NCI-H1930 (cell line): ENCODE measurements around the gene SAPCD1.
A peak's percentile ranks its signal among the peaks of the same experiment; 100 is the strongest.

Experiments
- DNase-seq, 2 experiments: peaks; one replicate each; lab custom pipeline; 2025; lab: John Stamatoyannopoulos, UW

SAPCD1 gene

DNA sequence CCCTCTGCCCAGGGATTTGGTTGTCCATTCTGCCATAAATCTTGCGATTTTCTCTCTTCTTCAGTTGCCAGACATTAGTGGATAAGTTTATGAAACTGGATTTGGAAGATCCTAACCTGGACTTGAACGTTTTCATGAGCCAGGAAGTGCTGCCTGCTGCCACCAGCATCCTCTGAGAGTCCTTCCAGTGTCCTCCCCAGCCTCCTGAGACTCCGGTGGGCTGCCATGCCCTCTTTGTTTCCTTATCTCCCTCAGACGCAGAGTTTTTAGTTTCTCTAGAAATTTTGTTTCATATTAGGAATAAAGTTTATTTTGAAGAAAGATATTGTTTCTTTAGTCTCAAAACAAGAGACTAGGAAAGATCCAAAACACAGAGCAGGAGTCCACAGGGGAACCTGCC lies at the start of gene SAPCD1:
Gene SAPCD1, plus strand, starts transcription at position 301 of the 400 bp plus-strand sequence. CDS start 399 bp downstream, outside the sequence.
- DNase-seq: no peak

- no peak for DNase-seq
Observed at GRCh38 chr6:31713465-31713864, 49.0 kb upstream of the SAPCD1 start.

- no peak for DNase-seq
Observed at GRCh38 chr6:31713991-31714684, 48.3 kb upstream of the SAPCD1 start.

DNA sequence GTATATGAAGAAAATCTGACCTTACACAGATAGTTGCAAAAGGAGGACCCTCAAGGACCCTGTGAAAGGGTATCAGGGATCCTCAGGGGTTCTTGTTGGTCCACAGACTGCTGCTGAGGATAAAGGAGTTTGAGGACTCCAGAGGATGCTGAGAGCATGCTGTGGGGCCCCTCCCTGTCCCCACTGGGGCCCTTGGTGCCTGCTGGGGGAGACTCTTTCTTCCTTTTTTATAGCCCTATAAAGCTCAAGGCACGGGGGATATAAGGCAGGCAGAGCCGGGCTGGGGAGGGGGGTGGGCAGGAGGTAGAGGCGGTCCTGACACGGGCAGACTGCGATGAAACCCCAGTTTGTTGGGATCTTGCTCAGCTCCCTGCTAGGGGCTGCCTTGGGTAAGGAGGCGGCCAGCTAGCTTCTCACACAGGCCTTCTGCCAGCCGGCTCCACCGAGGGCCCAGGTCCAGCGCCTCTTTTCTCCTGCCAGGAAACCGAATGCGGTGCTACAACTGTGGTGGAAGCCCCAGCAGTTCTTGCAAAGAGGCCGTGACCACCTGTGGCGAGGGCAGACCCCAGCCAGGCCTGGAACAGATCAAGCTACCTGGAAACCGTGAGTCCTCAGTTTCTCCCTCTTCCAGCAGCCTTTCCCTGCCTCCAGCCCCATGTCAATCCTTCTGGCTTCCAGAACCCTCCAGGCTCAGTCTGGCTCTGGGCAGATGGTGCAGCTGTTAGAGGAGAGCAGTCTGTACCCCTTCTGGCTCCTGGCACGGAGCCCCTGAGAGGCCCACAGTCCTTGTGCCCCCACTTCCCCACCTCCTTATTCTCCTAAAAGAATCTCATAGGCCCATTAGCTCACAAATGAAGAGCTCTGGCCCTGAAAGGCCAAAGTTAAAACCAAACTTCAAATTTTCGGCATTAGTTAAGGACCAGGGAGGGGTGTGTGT lies 47.2 kb upstream of the SAPCD1 start, which contains the start of gene LY6G6D:
Gene LY6G6D, plus strand, starts transcription at position 327 of the 937 bp plus-strand sequence. Its CDS starts 8 bp downstream, at position 335.
- no peak for DNase-seq

DNA sequence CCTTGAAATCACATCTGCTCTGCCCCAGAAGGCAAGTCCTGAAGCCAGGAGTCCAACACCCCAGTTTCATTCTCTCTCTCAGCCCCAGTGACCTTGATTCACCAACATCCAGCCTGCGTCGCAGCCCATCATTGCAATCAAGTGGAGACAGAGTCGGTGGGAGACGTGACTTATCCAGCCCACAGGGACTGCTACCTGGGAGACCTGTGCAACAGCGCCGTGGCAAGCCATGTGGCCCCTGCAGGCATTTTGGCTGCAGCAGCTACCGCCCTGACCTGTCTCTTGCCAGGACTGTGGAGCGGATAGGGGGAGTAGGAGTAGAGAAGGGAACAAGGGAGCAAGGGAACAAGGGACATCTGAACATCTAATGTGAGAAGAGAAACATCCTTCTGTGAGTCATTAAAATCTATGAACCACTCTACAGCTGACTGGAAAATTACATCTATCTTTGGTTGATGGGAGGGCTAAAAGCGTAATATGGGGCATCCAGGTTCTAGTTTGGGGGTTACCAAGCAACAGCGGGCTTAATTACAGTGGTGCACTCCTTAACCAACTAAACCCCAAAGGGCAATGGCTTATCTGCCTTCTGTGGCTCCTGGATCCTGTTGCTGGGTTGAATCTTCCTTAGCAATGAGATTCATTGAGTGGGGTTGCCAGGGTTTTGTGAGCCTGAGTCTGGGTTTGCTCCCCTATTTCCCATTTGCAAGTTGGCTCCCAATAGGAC lies 44.8 kb upstream of the SAPCD1 start:
- peak; percentile 70 to 74 for DNase-seq

DNA sequence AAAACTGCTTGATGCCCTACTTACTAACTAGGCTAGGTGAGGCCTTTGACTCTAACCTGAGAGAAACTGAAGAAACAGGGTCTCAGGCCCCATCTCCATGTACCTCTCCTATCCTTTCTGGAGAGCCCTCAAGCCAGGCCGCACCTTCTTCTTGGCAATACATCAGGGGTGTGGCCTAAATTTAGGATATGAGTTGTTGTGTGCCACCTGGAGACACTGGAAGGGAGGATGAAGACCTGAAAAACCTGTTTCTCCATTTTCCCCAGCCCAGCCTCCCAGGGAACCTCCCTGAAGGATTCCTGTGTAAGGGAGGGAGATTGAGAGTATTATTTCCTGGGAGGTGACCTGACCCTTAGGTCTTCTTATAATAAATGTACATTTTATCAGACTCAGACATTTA lies 44.2 kb upstream of the SAPCD1 start:
- no peak for DNase-seq

DNA sequence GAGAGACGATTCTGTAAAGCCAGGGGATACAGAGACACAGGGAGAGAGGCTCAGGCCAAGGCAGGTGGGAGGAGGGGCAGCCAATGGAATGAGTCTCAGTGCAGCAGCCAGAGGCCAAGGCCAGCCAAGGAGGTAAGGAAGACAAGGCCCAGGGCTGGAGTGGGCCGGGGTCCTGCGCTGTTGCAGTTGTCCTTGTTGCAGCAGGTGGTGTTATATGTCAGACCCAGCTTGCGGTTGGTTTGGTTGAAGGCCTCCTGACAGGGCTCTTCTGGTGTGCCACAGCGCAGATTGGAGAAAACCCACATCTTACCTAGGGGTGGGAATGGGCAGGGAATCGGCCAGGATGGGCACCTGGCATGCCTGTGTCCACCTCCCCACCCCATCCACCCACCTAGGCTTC lies 43.5 kb upstream of the SAPCD1 start:
- DNase-seq: no peak

GRCh38 chr6:31720196-31720770 lies 42.2 kb upstream of the SAPCD1 start:
- no peak for DNase-seq

GRCh38 chr6:31721351-31722020 lies 41.0 kb upstream of the SAPCD1 start, which contains the start of gene LY6G6C:
TSS of gene LY6G6C (minus strand) at chr6:31721746. CDS start at chr6:31721679, 67 bp downstream.
- no peak for DNase-seq

DNA sequence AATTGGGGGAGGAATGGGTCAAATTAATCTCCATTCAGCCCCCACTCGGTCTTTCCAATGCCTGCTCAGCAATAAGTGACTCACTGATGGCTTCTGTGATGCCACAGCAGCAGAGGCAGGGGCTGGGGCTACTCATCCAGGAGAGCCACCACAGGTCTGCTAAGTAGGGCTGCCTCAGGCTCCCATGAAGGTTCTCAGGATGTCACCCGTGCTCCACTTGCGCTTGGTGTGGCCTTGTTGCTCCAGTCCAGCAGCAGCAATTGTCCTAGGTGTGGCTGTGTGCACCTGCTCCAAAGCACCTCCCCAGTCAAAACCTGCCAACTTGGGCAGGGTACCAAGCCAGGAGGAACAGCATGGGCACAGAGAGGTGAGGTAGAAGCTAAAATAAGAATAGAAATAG lies 40.3 kb upstream of the SAPCD1 start:
- no peak for DNase-seq

DNA sequence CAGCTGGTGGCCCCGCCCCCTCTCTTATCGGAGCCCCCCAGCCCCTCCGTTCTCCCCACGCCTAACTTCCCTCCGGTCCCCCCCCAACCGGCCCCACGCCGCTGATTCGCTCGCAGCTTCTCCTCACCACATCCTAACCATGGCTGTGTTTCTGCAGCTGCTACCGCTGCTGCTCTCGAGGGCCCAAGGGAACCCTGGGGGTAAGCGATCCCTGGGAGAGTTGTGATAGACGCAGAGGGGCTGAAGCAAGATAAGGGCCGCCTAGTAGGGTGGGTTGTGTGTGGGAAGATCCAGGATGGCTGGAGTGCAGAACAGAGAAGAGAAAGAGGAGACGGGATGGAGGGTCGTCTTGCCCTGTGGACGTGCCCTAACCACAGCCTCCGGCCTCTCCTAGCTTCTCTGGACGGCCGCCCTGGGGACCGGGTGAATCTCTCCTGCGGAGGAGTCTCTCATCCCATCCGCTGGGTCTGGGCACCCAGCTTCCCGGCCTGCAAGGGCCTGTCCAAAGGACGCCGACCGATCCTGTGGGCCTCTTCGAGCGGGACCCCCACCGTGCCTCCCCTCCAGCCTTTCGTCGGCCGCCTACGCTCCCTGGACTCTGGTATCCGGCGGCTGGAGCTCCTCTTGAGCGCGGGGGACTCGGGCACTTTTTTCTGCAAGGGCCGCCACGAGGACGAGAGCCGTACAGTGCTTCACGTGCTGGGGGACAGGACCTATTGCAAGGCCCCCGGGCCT lies 39.0 kb upstream of the SAPCD1 start, which contains the start of gene MPIG6B:
Gene MPIG6B, plus strand, starts transcription at position 129 of the 735 bp plus-strand sequence. Its CDS starts 11 bp downstream, at position 140.
- no peak for DNase-seq

DNA sequence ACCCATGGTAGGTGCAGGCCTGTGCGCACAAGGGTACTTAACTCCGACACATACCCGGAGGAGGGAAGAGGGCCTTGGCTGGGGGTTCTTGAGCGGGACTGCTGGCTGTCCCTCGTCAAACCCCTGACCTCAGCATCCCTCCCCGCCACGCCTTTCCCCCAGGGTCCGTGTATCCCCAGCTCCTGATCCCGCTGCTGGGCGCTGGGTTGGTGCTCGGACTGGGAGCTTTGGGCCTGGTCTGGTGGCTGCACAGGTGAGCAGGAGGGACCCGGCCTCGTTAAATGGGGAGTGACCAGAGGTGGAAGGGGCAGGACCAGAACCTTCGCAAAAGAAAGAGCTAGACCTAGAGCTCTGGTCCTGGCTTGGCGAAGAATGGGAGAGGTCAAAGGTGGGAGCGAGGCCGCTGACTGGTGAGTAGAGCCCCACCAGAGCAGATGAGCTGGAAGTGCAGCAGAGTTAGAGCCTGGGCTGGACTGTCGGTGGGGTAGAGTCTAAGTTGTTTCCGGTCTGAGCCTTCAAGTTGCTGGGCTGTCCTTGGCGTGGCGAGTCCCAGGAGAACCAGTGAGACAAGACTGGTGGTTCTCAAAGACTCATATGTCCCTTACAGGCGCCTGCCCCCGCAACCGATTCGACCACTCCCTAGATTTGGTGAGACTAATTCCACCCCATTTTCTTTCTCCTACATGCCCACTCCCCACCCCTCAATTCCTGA lies 38.3 kb upstream of the SAPCD1 start:
- DNase-seq: no peak

DNA sequence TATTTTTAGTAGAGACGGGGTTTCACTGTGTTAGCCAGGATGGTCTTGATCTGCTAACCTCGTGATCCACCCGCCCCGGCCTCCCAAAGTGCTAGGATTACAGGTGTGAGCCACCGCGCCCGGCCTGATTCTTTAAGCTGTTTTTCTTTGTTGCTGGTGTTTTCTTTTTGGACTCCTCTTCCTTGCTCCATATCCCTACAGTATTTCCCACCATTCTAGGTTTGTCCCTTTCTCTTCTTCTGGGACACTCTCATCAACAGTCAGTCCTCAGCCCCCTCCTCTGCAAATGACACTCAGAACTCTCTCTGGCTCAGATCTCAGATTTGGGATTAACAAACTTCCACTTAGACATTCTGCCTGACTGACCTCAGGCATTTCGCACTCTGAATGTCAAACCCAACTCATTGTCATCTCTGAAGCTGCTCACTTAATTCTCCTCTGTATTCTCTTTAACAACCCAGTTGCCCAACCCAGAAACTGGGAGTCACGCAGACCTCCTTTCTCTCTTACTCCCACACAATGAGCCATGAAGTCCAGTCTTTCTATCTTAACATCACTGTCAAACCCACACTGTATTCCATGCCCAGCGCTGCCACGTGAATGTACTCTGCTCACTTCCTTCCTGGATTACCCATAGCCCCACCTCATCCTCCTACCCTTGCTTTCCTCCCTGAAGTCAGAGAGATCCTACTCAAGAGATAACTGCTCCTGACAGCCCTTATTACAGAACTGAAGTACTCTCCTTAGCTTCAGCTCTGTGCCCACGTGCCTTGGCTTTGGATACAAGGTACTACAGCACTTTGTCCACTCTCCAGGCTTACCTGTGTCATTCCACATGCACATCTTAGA lies 36.7 kb upstream of the SAPCD1 start:
- no peak for DNase-seq

GRCh38 chr6:31727034-31727716 lies 35.3 kb upstream of the SAPCD1 start:
- no peak for DNase-seq

GRCh38 chr6:31727717-31728671 lies 34.5 kb upstream of the SAPCD1 start:
- no peak for DNase-seq

DNA sequence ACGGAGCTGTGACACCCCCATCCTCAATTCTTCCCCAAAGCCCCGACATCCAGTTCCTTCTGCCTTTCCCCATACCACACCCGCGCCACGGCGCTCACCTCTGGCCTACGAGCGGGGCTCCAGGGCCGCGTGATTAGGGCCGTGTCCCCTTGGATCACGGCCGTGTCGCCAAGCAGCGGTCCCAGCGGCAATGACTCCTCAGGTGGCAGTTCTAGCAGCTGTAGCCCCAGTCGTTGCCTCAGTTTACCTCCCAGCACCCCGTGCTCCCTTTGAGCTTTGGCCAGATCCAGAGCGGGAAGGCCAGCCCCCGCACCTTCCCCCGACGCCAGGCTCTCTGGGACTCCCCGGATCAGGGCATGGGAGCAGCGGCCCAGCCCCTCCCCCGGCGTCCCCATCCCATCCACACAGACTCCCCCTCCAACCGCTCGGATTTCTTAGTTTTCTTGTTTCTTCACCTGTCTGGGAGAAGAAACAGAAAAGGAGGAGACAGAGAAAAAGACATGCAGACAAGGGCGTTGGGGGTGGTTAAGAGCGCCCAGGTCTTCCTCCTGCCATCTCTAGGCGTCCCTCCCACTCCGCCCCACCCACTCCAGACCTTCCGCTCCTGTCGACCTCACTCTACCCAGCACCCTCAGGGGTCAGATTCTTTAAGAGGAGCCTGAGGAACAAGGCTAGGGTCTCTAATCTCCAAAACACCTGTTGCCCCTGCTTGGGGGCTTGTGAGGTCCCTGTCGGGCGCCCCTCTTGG lies 33.5 kb upstream of the SAPCD1 start, which contains the start of gene DDAH2:
Gene DDAH2, minus strand, starts transcription at position 533 of the 748 bp plus-strand sequence. Its CDS starts 138 bp downstream, at position 395.
- DNase-seq: no peak
